Thyroid gland (tissue), 4 donors: ENCODE measurements around the gene CCDC149.

Experiments
- POLR2A ChIP-seq, 2 donors: fragments of 450-650 bp; IDR thresholded peaks; one replicate each; pipeline ENCODE4 v1.6.1; 2017; ENCODE audit warnings: antibody characterized with exemption in 2 of 2, mild to moderate bottlenecking in 2 of 2, moderate library complexity in 1 of 2
- TF ChIP-seq, protein P1 (sequence below), 6 experiments: fragments of 200-600 bp in 3 of 6; fragments of 450-650 bp in 3 of 6; sonication (generic) in 3 of 6; IDR thresholded peaks; one replicate each; pipeline ENCODE4 v1.5.1; 2016 to 2019; ENCODE audit warnings: antibody characterized with exemption in 6 of 6, mild to moderate bottlenecking in 2 of 6, inconsistent platforms in 1 of 6, moderate library complexity in 1 of 6

DNA sequence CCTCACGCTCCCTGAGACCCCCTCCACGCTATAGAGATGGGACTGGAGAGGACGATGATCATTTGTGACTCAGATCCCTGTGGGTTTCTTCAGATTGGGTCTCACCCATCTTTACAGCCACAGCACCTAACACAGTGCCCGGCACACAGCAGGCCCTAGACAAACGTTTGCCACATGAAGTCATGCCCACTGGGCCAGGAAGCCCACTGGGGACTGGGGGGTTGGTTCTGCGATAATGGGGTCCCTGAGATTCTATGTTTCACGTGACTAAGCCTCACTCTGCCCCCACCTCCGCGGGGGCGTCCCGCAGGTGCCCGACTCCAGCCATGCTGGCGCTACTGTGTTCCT is 113.7 kb downstream of the CCDC149 start:
- TF ChIP-seq, protein P1, sequence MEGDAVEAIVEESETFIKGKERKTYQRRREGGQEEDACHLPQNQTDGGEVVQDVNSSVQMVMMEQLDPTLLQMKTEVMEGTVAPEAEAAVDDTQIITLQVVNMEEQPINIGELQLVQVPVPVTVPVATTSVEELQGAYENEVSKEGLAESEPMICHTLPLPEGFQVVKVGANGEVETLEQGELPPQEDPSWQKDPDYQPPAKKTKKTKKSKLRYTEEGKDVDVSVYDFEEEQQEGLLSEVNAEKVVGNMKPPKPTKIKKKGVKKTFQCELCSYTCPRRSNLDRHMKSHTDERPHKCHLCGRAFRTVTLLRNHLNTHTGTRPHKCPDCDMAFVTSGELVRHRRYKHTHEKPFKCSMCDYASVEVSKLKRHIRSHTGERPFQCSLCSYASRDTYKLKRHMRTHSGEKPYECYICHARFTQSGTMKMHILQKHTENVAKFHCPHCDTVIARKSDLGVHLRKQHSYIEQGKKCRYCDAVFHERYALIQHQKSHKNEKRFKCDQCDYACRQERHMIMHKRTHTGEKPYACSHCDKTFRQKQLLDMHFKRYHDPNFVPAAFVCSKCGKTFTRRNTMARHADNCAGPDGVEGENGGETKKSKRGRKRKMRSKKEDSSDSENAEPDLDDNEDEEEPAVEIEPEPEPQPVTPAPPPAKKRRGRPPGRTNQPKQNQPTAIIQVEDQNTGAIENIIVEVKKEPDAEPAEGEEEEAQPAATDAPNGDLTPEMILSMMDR (IDR thresholded peaks at IDR 0.05): no peak
- TF ChIP-seq POLR2A (IDR thresholded peaks at IDR 0.05): no peak
